MM.1S (cell line): ENCODE results near the gene SMARCA4.

Experiments
- DNase-seq: peaks from one replicate; pipeline ENCODE4 v3.0.0-alpha.2; 2015
- H2AFZ ChIP-seq: fragments of 300-600 bp; sonication (generic); 2 replicates; pipeline ENCODE4 v1.6.0; 2016; ENCODE audit warnings: antibody characterized with exemption, low read length
- H3F3A ChIP-seq: fragments of 300-600 bp; sonication (generic); 2 replicates; pipeline ENCODE4 v1.6.1; 2016; ENCODE audit warnings: mild to moderate bottlenecking, antibody characterized with exemption, low read length, moderate library complexity, mixed read lengths; ENCODE audit not compliant: insufficient read depth
- H3K27ac ChIP-seq: fragments of 300-600 bp; sonication (generic); 2 replicates; pipeline ENCODE4 v1.5.1; 2016; ENCODE audit warnings: mild to moderate bottlenecking, low read length
- H3K27me3 ChIP-seq: fragments of 300-600 bp; sonication (generic); replicated peaks from 2 replicates; pipeline ENCODE4 v1.6.0; 2016; ENCODE audit warnings: low read length; ENCODE audit not compliant: insufficient read depth
- H3K36me3 ChIP-seq: fragments of 300-600 bp; sonication (generic); replicated peaks from 2 replicates; pipeline ENCODE4 v1.6.1; 2016; ENCODE audit warnings: mild to moderate bottlenecking, low read length, mixed read lengths; ENCODE audit not compliant: insufficient read depth
- H3K4me1 ChIP-seq: fragments of 300-600 bp; sonication (generic); 2 replicates; pipeline ENCODE4 v1.6.1; 2016; ENCODE audit warnings: low read length, mixed read lengths
- H3K4me2 ChIP-seq: fragments of 300-600 bp; sonication (generic); 2 replicates; pipeline ENCODE4 v1.6.0; 2016; ENCODE audit warnings: low read depth, low read length
- H3K4me3 ChIP-seq: fragments of 300-600 bp; sonication (generic); 2 replicates; pipeline ENCODE4 v1.5.1; 2016; ENCODE audit warnings: low read length, mixed read lengths
- H3K79me2 ChIP-seq: fragments of 300-600 bp; sonication (generic); 2 replicates; pipeline ENCODE4 v1.6.1; 2016; ENCODE audit warnings: mixed run types, low read length, mixed read lengths
- H3K9ac ChIP-seq: fragments of 300-600 bp; sonication (generic); 2 replicates; pipeline ENCODE4 v1.6.1; 2016; ENCODE audit warnings: low read length, mixed read lengths
- H3K9me2 ChIP-seq: fragments of 300-600 bp; sonication (generic); replicated peaks from 2 replicates; pipeline ENCODE4 v1.6.1; 2016; ENCODE audit warnings: mild to moderate bottlenecking, low read length, mixed read lengths; ENCODE audit not compliant: insufficient read depth
- H3K9me3 ChIP-seq: fragments of 300-600 bp; sonication (generic); replicated peaks from 2 replicates; pipeline ENCODE4 v1.6.1; 2016; ENCODE audit warnings: mild to moderate bottlenecking, low read length, mixed read lengths; ENCODE audit not compliant: insufficient read depth
- H4K20me1 ChIP-seq: fragments of 300-600 bp; sonication (generic); 2 replicates; pipeline ENCODE4 v1.6.1; 2016; ENCODE audit warnings: mild to moderate bottlenecking, low read length, moderate library complexity, mixed read lengths; ENCODE audit not compliant: insufficient read depth
- CTCF ChIP-seq: fragments of 300-600 bp; sonication (generic); IDR thresholded peaks from 2 replicates; pipeline ENCODE4 v1.5.1; 2016; ENCODE audit warnings: antibody characterized with exemption, low read length, mixed read lengths
- EZH2 ChIP-seq: fragments of 300-600 bp; sonication (generic); optimal IDR thresholded peaks from 2 replicates; pipeline ENCODE3; 2017; ENCODE audit warnings: low read depth, mild to moderate bottlenecking, antibody characterized with exemption, low read length, mixed read lengths
- EZH2phosphoT487 ChIP-seq: fragments of 300-600 bp; sonication (generic); IDR thresholded peaks from 2 replicates; pipeline ENCODE4 v1.6.1; 2018; ENCODE audit warnings: antibody characterized with exemption, low read length

SMARCA4 gene

GRCh38 chr19:11024259-11024658 is 63.4 kb downstream of the SMARCA4 start:
- no peak overlapping the region for H3K27ac ChIP-seq
- no peaks in the 10 kb centered on the region for H3K9me3 ChIP-seq
- no peak overlapping the region for H3K9ac ChIP-seq
- H4K20me1 ChIP-seq = no peaks in the 10 kb centered on the region
- DNase-seq = no peak
- H3K79me2 ChIP-seq = no peaks in the 10 kb centered on the region
- no peak overlapping the region for H2AFZ ChIP-seq
- no peaks in the 10 kb centered on the region for H3K9me2 ChIP-seq
- H3F3A ChIP-seq = no peaks in the 10 kb centered on the region
- H3K4me1 ChIP-seq = no peaks in the 10 kb centered on the region
- H3K27me3 ChIP-seq = no peaks in the 10 kb centered on the region
- TF ChIP-seq EZH2phosphoT487 (no peak), EZH2 (no peak), CTCF (no peak)
- H3K36me3 ChIP-seq = peaks cover 6% of the 10 kb centered on the region
- H3K4me2 ChIP-seq = no peak overlapping the region
- H3K4me3 ChIP-seq = no peak overlapping the region

GRCh38 chr19:11025006-11025405 is 64.2 kb downstream of the SMARCA4 start:
- no peak overlapping the region for H3K9ac ChIP-seq
- peaks cover 6% of the 10 kb centered on the region; the same call in 1 of the 2 replicates for H3K36me3 ChIP-seq
- H2AFZ ChIP-seq = no peak overlapping the region
- H3K9me3 ChIP-seq = no peaks in the 10 kb centered on the region
- no peak overlapping the region for H3K4me3 ChIP-seq
- H3K27ac ChIP-seq = no peak overlapping the region
- H3K79me2 ChIP-seq = no peaks in the 10 kb centered on the region
- no peaks in the 10 kb centered on the region for H3K4me1 ChIP-seq
- no peak overlapping the region for H3K4me2 ChIP-seq
- DNase-seq = no peak
- no peaks in the 10 kb centered on the region for H3K27me3 ChIP-seq
- no peaks in the 10 kb centered on the region for H4K20me1 ChIP-seq
- no peaks in the 10 kb centered on the region for H3K9me2 ChIP-seq
- TF ChIP-seq CTCF (no peak), EZH2phosphoT487 (no peak), EZH2 (no peak)
- H3F3A ChIP-seq = no peaks in the 10 kb centered on the region

- Histone ChIP-seq H3K36me3 (peaks cover 6% of the 10 kb centered on the region; the same call in 1 of the 2 replicates), H3F3A (no peaks in the 10 kb centered on the region)
Measured at GRCh38 chr19:11025445-11025844, 64.6 kb downstream of the SMARCA4 start.

More at GRCh38 chr19:11025445-11025844, 64.6 kb downstream of the SMARCA4 start:
- Histone ChIP-seq H3K4me2 (no peak overlapping the region), H2AFZ (no peak overlapping the region), H3K79me2 (no peaks in the 10 kb centered on the region), H3K27ac (no peak overlapping the region), H3K9ac (no peak overlapping the region), H3K9me2 (no peaks in the 10 kb centered on the region), H4K20me1 (no peaks in the 10 kb centered on the region), H3K27me3 (no peaks in the 10 kb centered on the region), H3K4me3 (no peak overlapping the region), H3K4me1 (no peaks in the 10 kb centered on the region), H3K9me3 (no peaks in the 10 kb centered on the region)
- TF ChIP-seq EZH2 = no peak
- no peak for TF ChIP-seq CTCF
- no peak for TF ChIP-seq EZH2phosphoT487
- no peak for DNase-seq
